NCI-H2029 (cell line): Measurements from ENCODE around the gene FMO1.
"Not testable (repeated sequence)": the region's sequence is repeated elsewhere in the genome, so short reads cannot be mapped to it uniquely, and the experiment has no call there.

Source experiments
- DNase-seq: peaks from one replicate; lab custom pipeline; 2025; lab: John Stamatoyannopoulos, UW

Gene FMO1, protein sequence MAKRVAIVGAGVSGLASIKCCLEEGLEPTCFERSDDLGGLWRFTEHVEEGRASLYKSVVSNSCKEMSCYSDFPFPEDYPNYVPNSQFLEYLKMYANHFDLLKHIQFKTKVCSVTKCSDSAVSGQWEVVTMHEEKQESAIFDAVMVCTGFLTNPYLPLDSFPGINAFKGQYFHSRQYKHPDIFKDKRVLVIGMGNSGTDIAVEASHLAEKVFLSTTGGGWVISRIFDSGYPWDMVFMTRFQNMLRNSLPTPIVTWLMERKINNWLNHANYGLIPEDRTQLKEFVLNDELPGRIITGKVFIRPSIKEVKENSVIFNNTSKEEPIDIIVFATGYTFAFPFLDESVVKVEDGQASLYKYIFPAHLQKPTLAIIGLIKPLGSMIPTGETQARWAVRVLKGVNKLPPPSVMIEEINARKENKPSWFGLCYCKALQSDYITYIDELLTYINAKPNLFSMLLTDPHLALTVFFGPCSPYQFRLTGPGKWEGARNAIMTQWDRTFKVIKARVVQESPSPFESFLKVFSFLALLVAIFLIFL

DNA sequence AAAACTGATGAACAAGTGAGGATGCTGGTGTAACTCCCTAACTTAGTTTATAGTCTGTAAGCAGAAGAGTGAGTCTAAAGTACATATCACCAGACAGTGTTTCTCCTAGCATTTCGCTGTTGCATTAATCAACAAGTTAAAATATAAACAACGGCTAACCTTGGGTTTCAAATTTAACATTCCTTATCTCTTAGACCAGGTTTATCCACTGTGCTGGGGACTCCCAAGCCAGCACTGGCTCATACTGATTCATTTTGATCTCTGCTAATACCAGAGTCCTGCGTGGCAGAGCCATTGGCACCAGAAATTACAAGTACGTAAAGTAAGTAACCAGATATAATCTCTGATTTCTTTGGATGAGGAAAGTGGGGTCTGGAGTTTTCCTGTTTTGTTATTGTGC lies at the start of gene FMO1:
Gene FMO1 (plus strand): TSS at position 193 of the 400 bp plus-strand sequence. CDS start 9,594 bp downstream, outside the sequence.
- DNase-seq = no peak

DNA sequence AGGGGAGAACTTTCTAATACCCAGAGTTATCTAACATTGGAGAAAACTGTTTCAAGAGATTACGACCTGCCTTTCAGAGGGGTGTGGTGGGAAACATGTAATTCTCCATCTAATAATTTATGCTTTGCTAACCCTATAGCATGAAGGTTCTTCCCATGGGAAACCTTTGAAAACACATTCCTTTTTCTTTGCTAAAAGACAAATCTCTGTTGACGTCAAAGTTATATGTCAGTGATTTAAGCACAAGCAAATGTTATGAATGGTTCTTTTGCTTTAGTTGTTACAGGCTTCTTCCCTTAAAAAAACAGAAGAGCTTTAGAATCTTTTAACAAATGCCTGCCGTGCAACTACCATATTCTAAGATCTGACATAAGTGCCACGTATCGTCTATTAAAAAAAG lies 44.0 kb upstream of the FMO1 start:
- no peak for DNase-seq

DNA sequence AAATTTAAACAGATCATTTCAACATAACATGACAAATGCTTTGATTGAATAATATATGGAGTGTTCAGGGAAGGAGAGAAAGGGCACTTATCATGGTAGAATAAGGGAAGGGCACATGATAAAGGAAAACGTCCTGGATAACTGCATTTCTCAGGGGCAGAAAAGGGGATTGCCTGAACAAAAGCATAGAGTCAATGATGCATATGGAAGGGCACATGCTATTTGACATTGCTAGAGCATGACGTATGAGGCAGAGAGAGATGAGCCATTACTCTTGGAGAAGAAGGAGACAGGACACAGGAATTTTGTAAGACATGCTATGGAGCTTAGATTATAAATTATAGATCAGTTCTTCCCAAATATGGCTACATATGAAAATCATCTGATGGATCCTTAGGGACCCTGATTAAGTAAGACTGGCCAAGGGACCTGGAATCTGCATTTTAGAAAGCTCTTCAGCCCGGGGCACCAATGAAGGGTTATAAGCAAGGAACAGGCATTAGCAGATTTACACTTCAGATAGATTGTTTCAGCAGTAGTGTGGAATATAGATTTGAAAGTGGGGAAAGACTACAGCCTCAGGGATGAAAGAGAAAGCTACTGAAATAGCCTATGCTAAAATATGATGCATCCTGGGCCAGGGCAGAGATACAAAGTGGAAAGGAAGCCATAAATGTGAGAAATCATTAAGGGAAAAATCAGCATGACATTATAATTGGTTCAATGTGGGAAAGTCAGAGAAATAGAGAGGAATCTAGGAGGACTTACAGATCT lies 41.9 kb upstream of the FMO1 start:
- no peak for DNase-seq

DNA sequence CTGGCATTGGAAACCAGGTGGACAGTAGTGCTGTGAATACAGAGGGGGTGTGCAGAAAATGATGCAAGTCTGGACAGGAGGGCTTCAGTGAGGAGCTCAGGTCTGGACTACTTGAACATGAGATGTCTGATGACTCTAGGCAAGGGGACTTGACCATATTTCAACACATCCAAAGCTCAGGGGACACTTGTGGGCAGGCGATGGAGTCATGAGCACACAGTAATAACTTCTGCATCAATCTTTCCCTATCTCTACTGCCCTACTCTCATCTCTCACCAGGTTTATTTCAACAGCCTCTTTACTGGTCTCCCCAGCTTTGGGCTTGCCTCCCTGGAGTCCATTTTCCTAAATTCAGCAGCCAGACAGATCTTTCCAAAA lies 41.3 kb upstream of the FMO1 start:
- DNase-seq = no peak

DNA sequence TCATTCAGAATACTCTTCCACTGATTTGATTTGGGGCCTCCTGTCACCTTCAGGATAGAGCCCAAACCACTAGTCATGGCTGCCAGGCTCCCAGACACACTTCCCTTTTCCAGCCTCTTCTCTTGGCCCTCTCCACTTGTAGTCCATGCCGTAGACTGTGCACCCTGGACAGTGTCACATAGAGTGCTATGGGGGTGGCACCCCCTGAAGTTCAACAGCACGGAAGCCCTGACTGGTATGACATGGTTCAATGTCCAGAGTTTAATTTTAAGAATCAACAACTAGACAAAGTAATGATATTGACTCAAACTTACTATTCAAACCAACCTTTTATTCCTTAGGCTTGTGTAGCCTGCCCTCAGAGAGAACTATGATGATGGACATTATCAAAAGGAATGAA lies 40.9 kb upstream of the FMO1 start:
- no peak for DNase-seq

DNA sequence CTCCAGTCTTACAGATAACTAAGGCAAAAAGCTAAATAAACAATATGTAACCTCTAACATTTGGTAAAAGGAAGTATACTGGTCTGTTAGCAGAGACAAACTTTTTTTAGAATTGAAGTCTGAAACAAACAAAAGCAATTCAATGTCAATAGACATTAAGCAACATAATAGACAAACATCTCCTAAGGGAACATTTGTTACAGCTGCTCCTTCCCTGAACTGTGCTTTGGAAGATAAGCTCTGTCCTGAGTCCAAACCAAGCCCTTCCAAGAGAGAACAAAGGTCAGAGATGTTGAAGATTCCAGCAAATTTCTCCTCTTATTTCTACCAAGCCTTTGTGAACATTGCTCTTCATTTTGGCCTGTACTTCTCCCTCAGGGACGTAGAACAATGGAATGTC lies 37.9 kb upstream of the FMO1 start:
- DNase-seq = no peak

DNA sequence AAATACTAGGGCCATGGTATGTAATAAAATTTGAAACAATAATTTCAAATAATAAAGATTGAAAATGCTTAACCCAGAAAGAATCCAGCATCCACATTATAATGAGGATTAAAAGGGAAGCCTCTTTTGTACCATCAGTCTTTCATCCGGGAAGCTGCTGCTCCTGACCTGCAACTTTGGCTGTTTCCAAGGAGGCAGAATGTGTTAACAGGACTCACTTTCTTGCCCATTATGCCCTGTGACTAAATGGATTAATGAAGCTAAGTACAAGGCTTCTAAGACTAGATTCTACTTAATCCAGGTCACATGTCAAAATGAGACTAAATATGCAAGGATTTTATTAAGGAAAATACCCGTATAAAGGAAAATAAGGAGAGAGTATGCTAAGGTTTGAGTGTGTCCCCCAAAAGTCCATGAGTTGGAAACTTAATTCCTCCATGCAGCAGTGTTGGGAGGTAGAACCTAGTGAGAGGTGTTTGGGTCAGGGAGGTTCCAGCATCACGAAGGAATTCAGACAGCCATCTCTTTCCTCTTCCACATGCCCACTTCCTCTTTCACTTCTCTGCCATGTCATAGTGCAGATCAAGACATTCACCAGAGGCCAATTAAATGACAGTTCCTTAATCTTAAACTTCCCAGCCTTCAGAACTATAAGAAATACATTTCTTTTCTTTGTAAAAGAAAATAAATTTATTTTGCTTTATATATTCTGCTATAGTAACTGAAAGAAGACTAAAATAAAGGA lies 35.5 kb upstream of the FMO1 start:
- no peak for DNase-seq

DNA sequence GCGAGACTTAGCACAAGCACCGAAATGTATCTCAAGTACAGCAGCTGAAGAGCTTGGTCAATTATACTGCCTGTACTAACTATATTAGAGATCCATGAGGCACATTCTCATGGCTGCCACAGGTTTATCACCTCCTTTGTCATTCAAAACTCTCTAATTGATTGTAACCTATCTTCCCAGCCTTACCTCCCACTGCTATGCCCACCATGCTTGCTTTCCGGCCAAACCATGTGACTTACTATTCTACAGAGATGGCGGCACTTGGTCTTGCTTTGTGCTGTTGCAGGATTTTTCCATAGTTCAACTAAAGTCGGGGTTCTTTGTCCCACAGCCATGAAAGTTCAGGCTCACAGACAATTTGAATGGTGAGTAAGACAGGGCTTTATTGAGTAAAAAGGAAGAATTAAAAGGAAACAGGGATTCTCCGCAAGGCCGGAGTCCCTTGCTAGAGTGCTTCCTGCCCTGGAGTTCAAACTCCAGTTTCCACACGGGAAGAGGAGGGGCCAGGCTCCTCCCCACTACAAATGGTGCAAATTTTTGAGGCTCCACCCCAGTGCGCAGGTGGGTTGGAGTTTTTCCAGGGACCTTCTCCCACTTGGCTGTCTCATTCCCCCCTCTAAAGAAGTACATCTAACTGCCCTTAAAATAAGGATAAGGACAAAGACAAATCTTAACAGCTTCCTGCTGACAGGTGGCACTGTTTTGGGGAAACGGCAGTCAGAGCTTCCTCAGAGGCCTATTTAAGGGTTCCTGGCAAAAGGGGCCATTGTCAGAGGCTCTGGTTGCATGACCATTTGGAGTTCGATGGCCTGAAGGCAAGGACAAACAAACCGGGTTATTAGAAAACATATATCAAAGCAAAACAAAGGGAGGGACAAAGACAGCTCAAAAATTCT lies 34.5 kb upstream of the FMO1 start:
- DNase-seq = no peak

DNA sequence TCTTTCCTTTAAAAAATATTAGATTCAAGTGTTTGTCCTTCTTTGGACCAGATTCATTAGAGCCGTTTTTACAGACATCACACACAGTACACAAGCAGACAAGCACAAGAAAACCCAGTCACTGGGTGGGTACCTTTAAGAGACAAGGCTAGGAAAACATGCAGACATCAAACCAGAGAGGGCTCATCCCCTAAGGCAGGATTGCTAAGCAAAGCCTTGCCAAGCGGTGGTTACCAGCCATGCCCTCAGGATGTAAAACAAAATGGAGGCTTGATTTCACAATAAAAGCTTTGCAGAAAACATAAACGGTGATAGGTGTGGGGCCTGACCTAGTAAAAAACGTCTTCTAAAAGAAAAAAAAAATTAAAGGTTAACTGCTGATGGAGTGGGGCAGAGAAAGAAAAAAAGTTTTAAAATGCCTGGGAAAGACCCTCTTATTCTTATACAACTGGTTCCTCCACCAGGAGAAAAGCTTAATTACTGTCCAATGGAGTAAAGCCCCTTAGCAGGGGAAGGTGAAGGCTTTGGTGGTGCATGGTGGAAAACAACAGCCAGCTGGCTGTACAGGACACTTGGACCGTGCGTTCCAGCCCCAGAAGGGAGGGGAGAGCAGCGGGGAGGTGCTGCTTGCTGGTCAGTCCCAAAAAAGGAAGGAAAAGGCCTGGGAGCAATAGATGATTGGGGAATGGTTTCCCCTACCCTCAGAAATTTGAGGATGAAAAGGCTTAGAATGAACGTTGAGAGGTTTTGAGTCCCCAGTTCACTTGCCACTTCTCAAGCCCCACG lies 30.4 kb upstream of the FMO1 start:
- no peak for DNase-seq

DNA sequence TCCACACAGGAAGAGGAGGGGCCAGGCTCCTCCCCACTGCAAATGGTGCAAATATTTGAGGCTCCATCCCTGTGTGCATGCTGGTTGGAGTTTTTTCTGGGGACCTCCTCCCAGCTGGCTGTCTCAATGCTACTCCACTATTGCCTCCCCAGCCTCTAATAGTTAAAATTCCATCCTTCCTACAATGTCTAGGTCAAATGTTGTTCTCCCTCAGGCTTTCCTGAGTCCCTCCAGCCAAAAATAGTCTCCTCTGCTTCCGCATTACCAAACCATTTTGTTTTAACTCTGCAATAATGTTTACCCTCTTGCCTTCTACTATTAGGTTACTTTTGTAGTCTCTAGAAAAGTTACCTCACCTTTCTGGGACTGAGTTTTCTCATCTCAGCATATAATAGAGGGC lies 29.6 kb upstream of the FMO1 start:
- DNase-seq = no peak

DNA sequence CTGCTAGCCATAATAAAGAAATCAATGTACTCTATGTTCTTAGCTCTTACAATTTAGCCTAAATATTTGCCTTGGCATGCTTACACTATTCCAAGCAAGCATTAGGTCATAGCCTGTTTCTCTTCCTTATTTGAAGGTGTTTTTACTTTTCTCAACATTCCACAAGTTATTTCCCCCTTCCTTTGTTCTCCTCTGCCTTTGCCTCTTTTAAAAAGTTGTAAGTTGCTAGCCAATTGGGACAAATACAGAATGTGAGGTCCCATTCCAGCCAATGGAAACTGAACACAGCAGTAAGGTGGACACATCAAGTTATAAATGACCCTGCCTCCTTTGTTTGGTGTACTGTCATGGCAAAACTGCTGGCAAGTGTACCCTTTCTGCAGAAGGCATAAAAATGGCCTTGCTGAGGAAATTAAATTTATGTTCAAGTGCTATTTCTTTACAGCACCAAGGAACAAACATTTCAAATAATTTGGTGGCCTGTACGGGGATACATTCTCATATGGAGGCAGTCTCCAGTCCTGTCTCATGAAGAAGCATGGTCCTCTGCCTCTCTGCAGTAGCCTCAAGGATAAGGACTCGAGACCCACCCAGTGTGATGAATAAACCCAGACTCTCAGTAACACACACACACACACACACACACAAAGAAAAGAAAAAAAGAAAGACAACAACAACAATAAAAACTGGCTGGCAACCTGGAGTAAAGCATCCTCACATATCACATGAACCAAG lies 28.8 kb upstream of the FMO1 start:
- DNase-seq = no peak

DNA sequence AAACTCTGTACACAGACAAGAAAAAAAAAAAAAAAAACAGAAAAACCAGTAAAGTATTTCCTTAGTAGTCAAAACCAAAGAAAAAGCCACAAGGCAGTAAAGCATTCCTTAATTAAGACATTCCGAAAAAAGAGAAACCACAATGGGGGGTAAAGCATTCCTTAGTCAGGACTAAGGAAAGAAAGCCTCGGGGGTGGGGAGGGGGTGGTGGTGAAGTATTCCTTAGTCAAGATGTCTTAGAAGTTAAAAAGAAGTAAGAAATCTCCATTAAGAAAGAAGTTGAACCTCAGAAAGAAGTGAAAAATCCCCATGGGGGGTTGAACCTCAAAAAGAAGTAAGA lies 28.2 kb upstream of the FMO1 start:
- DNase-seq = no peak

DNA sequence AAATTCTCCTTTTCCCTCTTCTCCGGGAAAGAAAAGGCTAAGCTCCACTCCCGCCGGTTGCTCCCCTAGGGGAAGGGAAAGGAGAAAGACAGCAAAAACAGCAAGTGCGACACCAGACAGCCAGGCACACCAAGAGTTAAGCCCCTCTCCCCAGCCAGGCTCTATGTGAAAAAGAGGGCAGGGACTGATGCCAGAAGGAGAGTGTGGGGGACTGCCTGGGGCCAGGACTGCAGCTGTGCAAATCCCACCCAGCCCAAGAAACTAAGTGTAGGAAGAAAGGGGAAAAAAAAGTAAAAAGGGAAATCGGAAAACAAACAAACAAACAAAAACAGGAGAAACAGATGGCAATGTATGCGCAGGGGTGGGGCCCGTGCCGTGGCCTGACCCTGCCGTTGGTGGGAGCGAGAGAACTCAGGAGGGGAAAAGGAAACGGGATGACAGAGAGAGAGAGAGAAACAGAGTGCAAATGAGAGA lies 27.7 kb upstream of the FMO1 start:
- no peak for DNase-seq

DNA sequence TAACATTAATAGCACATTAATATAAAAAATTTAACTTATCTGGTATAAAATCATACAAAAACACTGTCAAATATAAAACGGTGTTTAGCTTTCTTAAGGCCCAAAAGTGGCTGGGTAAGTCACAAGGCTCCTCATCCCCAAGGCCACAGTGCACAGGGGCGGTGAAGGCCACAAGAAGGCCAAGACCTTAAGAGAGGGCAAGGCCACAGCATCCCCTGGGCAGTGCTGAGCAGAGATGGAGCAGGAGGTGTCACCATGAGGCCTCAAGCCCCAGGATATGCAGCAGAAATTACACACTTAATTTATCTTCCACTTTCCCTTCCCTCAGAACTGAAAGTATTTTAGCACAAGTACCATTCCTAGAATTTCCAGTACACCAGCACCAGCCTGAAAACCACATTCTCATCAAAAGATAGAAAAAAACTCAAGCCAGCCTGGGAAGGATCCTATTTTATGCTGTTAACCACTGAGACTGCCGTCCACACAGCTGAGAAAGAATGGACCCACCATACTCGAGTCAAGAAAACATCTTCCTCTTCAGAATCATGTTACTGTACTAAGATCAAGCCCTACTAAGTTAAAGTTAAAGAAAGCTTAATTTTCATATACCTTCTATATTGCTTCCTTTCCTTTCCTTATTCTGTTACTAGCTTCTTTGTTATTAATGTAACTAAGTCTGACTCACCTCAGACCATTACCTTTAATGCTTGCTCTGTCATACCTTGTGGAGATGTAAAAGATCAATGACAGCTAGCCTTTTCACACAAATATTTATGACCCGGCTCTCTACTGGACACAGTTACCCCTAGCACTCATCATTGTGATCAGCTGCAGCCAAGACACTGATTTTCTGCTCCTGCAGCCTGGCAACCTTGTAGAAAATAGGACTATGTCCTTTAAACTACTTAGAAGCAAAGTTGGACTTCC lies 26.4 kb upstream of the FMO1 start:
- no peak for DNase-seq

DNA sequence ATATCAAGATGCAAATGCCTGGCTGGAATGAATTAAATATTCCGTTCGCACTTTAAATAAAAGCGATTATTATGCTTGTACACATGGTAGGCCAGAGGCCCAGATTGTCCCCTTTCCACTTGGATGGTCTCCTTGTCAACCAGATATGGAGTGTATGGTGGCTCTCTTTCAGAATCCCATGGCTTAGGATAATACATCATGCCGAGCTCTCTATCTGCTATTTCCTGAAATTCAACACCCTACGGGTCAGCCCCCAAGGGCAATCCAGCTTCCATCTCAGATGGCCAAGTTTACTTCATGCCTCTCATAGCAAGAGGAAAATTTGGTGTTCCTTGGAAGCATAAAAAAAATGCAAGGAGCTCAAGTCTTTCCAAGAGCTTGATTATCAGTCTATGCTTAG lies 25.4 kb upstream of the FMO1 start:
- no peak for DNase-seq

DNA sequence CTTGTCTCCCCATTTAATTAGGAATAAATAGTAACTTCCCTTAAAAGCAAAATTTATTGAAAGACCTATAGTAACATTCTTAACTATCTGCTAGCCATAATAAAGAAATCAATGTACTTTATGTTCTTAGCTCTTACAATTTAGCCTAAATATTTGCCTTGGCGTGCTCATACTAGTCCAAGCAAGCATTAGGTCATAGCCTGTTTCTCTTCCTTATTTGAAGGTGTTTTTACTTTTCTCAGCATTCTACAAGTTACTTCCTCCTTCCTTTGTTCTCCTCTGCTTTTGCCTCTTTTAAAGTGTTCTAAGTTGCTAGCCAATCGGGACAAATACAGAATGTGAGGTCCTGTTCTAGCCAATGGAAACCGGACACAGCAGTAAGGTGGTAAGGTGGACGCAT lies 24.0 kb upstream of the FMO1 start:
- not testable (repeated sequence) for DNase-seq

DNA sequence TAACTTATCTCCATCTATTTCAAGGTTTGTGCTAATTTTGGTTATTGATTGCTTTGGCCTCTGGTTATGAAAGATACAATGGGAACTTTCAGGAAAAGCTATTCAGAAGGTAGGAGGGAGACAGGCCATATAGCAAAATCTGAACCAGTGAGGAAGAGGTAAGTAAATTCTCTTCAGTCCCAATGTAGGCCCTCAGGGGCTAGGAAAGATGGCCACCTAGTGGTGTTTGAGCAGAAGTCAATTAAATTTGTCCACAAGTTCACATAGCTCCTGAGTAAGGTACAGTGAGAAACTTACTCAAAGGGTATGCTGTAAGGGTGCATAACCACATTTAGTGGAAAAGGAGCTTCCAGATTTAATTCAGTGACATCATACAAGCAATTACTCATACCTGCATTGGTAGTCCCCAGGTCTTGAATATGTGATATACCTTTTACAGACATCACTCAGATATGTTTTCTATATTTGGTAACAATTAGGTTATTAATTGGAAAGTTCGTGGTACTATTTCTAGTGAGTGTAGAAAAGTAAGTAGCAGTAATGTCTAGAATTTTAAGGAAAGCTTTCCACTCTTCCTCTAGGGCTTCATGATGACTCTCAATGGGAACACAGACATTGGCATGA lies 21.4 kb upstream of the FMO1 start:
- no peak for DNase-seq

DNA sequence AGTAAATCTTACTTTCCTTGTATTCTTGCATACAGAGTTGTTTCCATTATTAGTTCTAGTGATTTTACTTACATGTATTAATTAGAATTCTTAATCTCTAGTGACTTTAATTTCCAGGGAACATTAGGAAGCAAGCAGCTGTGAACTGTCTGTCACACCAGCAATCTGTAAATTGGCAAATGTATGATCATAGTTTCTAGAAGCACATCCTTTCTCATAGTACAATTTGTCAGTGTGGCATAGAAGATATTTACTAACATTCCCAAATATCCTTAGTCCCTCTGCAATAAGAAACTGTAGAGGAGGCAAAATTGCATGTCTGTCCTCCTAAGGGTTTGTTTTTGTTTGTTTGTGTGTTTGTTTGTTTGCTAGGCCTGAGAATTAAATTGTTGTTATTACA lies 17.0 kb upstream of the FMO1 start:
- DNase-seq = no peak
